ENCODE measurements around the gene MYMK. TPM values are rescaled to one million over a fixed set of nuclear protein-coding genes. Genes with fewer than 3 reads are reported as not detected.
A peak's percentile ranks its signal among the peaks of the same experiment; 100 is the strongest.

The MYMK gene
- total and polyA plus RNA-seq, 2 of the 13 experiments (the other 11 are each of a cell fraction or from before 2014, with no cell fraction given), result not detected

- Histone ChIP-seq H3K4me2 (ENCODE audit: low read depth, low read length) (no peak overlapping the region), H2AFZ (ENCODE audit: low read length) (no peak overlapping the region), H3K9ac (ENCODE audit: insufficient read depth, low read depth, low read length) (no peak overlapping the region), H3K9me3 (ENCODE audit: low read length) (no peaks in the 10 kb centered on the region), H3K4me3 (replicated peaks in 1 of 3; ENCODE audit: insufficient read depth in 1 of 3, low read depth in 2 of 3, low read length in 3 of 3) (no peak overlapping the region), H3K79me2 (ENCODE audit: insufficient read depth, low read length) (peaks cover 1% of the 10 kb centered on the region), H3K36me3 (replicated peaks in 1 of 2; ENCODE audit: control insufficient read depth in 1 of 2, insufficient read depth in 2 of 2, low read length in 2 of 2) (peaks cover 9 to 14% of the 10 kb centered on the region in 2 experiments; a peak in 3 of 5 replicates), H3K4me1 (ENCODE audit: insufficient read depth, low read length) (peaks cover 19% of the 10 kb centered on the region), H3K27ac (ENCODE audit: extremely low read length, insufficient read depth, low read length) (no peak overlapping the region), H4K20me1 (ENCODE audit: insufficient read depth, low read length) (no peaks in the 10 kb centered on the region; the same call in 1 of the 2 replicates), H3K27me3 (ENCODE audit: control insufficient read depth in 1 of 2, insufficient read depth in 2 of 2, low read length in 2 of 2) (no peaks in the 10 kb centered on the region)
- TF ChIP-seq ERF (CRISPR knock-in tag; IDR thresholded peaks at IDR 0.05) (no peak), HIVEP1 (CRISPR knock-in tag; IDR thresholded peaks at IDR 0.05) (no peak), ZNF18 (CRISPR knock-in tag; IDR thresholded peaks at IDR 0.05; ENCODE audit: insufficient replicate concordance) (no peak), RFXANK (CRISPR knock-in tag; IDR thresholded peaks at IDR 0.05) (no peak), ZNF713 (CRISPR knock-in tag; IDR thresholded peaks at IDR 0.05) (no peak), RBM22 (optimal IDR thresholded peaks at IDR 0.05; ENCODE audit: low read length) (peak; percentile 27), SMARCC2 (IDR thresholded peaks at IDR 0.05) (no peak)
- TF ChIP-seq, protein P1, sequence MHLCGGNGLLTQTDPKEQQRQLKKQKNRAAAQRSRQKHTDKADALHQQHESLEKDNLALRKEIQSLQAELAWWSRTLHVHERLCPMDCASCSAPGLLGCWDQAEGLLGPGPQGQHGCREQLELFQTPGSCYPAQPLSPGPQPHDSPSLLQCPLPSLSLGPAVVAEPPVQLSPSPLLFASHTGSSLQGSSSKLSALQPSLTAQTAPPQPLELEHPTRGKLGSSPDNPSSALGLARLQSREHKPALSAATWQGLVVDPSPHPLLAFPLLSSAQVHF (CRISPR knock-in tag; IDR thresholded peaks at IDR 0.05), result no peak
- TF ChIP-seq, protein P2, sequence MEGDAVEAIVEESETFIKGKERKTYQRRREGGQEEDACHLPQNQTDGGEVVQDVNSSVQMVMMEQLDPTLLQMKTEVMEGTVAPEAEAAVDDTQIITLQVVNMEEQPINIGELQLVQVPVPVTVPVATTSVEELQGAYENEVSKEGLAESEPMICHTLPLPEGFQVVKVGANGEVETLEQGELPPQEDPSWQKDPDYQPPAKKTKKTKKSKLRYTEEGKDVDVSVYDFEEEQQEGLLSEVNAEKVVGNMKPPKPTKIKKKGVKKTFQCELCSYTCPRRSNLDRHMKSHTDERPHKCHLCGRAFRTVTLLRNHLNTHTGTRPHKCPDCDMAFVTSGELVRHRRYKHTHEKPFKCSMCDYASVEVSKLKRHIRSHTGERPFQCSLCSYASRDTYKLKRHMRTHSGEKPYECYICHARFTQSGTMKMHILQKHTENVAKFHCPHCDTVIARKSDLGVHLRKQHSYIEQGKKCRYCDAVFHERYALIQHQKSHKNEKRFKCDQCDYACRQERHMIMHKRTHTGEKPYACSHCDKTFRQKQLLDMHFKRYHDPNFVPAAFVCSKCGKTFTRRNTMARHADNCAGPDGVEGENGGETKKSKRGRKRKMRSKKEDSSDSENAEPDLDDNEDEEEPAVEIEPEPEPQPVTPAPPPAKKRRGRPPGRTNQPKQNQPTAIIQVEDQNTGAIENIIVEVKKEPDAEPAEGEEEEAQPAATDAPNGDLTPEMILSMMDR (CRISPR knock-in tag; IDR thresholded peaks at IDR 0.05), result 0 out of 2 replicates have a peak, but pooled peaks have one; percentile 6
- no TSS peak for BruUV-seq (replicated peaks)
- ChIA-PET POLR2A (no interaction called here), CTCF (ENCODE audit: low intra/inter-chr PET ratio, low total read pairs) (no interaction called here)
- in situ Hi-C loops (cut with HindIII; ENCODE audit: extremely low pct_ligation_motif_present, low pct_unique_long_range_greater_than_20kb), result no loop called here
- ATAC-seq (no peak), DNase-seq (ENCODE audit: low spot score) (no peak), FAIRE-seq (no peak)
- WGBS (ENCODE audit: low lambda C conversion rate), result 94% methylated on average over 4 of the region's 10 CpGs
- intact Hi-C loops (cut with micrococcal nuclease; ENCODE audit: unreplicated experiment), result no loop called here
Observed at GRCh38 chr9:133467101-133467500, 57.7 kb downstream of the MYMK start.
